8988T (cell line): ENCODE measurements around the gene NLRP7.
"Not testable (repeated sequence)": the region's sequence is repeated elsewhere in the genome, so short reads cannot be mapped to it uniquely, and the experiment has no call there.

Source experiments
- DNase-seq: peaks from one replicate; pipeline ENCODE4 v3.0.0; 2011

Gene NLRP7

DNA sequence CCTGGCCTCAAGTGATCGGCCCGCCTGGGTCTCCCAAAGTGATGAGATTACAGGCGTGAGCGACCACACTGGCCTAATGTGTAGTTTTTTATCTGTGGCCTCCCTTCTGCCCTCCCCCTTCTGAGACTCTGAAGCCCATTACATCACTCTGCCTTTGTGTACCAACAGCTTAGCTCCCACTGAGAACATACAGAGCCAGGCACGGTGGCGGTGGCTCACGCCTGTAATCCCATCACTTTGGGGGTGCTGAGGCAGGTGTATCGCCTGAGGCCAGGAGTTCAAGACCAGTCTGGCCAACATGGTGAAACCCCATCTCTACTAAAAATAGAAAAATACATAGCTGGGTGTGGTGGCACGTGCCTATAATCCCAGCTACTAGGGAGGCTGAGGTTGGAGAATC lies 28.8 kb downstream of the NLRP7 start:
- DNase-seq: no peak

DNA sequence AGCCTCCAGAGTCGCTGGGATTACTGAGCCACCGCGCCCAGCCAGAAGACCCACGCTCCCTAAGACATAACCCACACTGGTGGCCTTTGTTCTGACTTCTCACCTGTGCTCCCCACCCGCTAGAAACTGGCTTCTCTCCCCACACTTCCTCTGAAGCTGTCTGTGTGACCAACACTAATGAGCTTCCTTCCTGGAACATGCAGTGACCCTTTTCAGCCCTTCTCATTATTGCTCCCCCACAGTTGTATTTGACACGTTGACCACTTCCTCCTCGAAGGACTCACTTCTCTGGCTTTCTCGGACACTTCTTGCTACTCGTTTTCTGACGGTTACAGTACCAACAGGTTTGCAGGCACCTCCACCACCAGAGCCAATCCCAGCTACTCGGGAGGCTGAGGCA lies 30.5 kb downstream of the NLRP7 start:
- no peak for DNase-seq

DNA sequence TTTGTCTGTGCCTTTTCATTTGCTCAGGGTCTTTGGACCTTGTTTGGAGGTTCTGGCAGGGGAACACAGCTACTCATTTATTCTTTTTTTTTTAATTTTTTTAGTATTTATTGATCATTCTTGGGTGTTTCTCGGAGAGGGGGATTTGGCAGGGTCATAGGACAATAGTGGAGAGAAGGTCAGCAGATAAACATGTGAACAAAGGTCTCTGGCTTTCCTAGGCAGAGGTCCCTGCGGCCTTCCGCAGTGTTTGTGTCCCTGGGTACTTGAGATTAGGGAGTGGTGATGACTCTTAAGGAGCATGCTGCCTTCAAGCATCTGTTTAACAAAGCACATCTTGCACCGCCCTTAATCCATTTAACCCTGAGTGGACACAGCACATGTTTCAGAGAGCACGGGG lies 39.4 kb downstream of the NLRP7 start:
- DNase-seq: not testable (repeated sequence)

DNA sequence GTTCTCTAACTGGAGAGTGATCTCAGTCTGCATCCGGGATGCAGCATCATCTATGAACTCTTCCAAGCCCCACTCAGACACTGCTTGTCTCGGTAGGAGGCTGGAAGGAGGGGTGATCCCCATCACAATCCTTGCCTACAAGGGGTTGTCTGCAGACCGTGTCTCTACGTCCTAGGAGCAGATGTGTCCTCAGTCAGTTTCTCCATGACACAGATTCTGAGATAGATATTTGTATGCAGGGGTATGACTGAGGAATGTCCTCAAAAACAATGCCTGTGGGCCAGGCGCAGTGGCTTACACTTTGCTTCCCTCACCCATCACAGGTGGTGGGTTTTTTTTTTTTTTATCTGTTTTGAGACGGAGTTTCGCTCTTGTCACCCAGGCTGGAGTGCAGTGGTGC lies 40.5 kb downstream of the NLRP7 start:
- DNase-seq: no peak

DNA sequence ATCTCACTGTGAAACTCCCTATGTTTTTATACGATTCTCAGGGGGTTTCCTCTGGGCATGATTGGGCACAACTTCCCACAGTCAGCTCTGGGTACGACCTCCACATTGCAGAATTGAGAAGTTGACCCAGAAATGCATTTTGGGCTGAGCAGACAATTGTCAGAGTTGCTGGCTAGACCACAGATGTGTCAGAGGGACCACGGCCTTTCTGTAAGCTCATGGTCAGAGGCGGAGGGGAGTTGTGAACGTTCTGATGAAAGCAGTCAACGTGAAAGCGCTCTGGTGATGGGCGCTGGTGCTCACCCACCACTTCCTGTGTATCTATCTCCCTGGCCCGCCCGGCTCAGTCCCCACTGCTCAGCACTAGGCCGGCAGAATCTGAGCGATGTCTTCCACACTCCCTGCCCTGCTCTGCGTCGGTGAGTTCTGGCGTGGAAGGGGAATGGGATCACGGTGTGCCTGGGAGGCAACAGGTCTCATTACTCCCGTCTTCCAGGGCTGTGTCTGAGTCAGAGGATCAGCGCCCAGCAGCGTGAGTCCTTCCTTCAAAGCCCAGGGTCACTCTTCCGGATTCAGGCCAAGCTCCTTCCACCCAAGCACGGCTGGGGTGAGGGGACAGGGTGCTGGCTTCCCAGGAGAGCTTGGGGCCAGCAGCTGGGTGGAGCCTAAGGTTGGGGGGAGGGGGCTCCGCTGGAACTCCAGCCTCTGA lies 41.4 kb downstream of the NLRP7 start, which contains the start of gene NCR1:
NCR1 (plus strand) TSS at position 346 of the 709 bp plus-strand sequence; CDS start at position 386, 40 bp downstream.
- DNase-seq: no peak

DNA sequence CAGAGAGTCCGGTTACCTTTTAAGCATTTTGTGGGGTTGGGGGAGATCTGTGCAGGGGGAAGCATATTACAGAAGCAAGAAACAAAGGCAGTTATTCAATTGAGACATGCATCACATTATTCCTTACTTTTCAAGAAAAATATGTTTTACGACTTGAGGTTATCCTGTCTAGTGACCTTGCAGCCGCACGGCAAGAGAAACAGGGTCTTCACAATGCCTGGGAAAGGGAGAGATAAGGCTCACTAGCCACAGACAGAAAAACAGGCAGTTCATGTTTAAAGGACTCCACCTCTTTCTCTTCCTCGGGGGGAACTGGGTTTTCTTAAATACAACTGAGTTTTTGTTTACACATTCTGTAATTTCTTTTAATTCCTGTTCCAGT lies 41.9 kb downstream of the NLRP7 start:
- no peak for DNase-seq

DNA sequence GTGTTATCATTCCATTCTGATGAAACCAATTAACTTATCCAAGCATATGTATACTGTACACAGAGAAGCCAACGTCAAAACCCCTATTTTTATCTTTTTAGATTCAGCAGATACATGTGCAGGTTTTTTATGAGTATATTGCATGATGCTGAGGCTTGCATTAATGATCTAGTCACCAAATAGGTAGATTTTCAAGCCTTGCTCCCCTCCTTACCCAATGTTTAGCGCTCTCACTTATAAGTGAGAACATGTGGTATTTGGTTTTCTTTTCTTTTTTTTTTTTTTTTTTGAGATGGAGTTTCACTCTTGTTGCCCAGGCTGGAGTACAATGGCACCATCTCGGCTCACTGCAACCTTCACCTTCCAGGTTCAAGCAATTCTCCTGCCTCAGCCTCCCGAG lies 43.1 kb downstream of the NLRP7 start:
- not testable (repeated sequence) for DNase-seq

DNA sequence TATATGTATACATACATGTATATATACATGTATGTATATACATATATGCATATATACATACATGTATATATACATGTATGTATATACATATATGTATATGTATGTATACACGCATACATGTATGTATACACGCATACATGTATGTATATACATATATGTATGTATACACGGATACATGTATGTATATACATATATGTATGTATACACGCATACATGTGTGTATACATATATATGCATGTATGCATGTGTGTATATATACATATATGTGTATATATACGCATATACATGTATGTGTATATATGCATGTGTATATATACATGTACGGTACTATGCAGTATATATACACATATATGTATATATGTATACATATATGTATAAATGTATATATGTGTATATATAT lies 44.0 kb downstream of the NLRP7 start:
- DNase-seq: no peak

DNA sequence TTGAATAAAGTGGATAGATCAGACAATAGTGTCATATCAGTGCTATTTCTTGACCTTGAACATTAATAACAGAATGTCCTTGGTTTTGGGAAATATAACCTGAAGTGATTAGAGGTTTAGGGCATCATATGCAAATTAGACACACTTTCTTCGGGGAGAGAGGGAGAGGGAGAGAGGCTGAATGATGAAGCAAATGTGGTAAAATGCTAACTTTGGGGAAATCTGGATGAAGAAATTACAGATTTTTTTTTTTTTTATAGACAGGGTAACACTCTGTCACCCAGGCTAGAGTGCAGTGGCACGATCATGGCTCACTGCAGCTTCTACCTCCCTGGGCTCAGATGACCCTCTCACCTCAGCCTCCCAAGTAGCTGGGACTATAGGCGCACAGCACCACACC lies 45.3 kb downstream of the NLRP7 start:
- DNase-seq: no peak

DNA sequence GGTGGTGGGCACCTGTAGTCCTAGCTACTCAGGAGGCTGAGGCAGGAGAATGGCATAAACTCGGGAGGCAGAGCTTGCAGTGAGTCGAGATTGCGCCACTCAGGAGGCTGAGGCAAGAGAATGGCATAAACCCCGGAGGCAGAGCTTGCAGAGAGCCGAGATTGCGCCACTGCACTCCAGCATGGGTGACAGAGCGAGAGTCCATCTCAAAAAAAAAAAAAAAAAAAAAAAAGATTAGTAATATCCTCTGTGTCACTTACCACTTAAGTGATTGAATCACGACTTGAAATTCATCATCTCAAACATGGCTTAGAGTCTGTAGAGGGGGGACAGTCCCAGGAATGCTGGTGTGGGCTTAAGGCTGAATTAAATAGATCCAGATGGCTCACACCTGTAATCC lies 46.2 kb downstream of the NLRP7 start:
- not testable (repeated sequence) for DNase-seq

DNA sequence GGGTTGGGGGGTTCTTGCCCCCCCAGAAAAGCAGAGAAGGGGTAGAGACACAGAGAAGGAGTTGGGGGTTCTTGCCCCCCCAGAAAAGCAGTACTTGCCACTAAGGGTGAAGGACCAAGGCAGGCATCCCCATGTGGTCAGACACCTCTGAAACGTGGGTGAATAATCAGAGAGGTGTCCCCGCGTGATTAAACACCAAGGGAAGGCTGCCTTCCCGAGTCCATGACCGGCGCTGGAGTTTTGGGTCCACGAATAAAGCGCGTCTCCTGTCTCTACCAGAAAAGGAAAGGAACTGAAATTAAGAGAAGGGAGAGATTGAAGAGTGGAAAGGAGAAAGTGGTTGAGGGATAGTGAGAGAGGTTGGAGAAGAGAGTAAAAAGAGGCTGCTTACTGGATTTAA lies 47.7 kb downstream of the NLRP7 start:
- DNase-seq: not testable (repeated sequence)

DNA sequence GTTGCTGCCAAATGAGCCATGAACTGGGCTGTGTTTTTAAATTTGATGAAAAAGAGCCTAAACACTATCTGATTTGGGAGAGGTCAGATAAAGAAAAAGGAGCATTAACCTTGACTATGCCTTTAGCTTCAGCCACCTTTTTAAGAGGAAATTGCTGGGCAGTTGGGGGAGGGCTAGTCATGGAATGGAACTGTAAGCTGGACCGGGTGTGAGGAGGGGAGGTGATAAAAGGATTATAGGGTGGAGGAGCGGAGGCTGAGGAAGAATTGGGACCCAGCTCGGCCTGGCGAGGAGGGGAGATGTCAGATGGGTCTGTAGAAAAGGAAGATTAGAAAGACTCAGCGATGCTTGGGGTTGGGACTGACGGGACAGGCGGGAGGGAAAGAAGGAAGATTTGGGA lies 48.6 kb downstream of the NLRP7 start:
- not testable (repeated sequence) for DNase-seq

DNA sequence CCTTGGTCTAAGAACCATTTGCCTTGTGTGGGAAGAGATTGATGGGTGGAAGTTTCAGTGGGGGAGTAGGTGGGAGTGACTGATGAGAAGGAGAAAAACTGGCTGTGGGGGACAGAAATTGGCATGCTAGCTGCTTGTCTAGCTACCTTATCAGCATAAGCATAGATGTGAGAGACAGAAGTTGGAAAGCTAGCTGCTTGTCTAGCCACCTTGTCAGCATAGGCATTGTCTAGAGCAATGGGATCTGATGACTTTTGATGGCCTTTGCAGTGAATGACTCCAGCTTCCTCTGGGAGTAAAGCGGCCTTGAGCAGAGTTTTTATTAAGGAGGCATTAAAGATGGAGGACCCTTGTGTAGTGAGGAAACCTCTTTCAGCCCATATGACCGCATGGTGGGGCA lies 51.3 kb downstream of the NLRP7 start:
- DNase-seq: no peak

DNA sequence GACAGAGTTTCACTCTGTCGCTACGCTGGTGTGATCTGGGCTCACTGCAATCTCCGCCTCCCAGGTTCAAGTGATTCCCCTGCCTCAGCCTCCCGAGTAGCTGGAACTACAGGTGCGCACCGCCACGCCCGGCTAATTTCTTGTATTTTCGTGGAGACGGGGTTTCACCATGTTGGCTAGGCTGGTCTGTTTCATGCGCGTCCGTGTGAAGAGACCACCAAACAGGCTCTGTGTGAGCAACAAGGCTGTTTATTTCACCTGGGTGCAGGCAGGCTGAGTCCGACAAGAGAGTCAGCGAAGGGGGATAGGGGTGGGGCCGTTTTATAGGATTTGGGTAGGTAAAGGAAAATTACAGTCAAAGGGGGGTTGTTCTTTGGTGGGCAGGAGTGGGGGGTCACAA lies 53.2 kb downstream of the NLRP7 start:
- DNase-seq: not testable (repeated sequence)

DNA sequence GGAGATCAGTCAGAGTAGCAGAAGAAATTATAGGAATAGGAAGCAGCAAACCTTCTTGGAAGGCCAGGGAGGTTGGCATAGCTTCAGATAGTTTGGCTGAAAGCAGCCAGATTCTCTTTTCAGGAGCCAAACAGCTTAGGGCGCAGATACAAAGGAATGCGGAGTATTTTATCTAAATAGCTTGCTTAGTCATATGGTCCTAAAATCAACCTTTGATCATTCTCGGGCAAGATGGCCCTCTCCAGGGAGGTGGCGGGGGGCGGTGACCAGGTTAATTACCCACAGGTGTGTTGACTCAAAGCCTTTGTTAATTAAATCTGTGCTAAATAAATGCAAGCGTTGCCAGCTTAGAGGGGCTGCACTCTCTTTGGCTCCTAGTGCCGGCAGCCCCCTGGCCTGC lies 53.9 kb downstream of the NLRP7 start:
- DNase-seq: no peak

DNA sequence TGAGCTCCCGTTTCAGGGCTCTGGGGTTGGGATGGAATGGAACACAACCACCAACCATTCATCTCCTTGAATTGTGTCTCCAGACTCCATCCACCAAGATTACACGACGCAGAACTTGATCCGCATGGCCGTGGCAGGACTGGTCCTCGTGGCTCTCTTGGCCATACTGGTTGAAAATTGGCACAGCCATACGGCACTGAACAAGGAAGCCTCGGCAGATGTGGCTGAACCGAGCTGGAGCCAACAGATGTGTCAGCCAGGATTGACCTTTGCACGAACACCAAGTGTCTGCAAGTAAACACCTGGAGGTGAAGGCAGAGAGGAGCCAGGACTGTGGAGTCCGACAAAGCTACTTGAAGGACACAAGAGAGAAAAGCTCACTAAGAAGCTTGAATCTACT lies 57.8 kb downstream of the NLRP7 start:
- no peak for DNase-seq

DNA sequence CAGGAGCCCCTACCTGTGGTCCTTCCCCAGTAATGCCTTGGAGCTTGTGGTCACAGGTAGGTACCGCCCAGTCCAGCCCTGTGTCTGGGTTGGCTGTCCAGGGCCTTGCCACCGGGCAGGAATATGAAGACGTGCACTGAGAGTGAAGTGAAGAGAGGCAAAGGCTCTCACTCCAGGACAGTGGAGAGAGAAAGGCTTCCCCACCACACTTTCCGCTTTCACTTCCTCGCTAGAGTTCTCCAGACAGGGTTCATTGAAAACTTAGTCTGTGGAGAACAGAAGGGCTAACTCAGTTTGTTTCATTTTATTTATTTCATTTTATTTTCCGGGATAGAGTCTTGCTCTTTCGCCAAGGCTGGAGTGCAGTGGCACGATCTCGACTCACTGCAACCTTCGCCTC lies 59.1 kb downstream of the NLRP7 start:
- DNase-seq: no peak

DNA sequence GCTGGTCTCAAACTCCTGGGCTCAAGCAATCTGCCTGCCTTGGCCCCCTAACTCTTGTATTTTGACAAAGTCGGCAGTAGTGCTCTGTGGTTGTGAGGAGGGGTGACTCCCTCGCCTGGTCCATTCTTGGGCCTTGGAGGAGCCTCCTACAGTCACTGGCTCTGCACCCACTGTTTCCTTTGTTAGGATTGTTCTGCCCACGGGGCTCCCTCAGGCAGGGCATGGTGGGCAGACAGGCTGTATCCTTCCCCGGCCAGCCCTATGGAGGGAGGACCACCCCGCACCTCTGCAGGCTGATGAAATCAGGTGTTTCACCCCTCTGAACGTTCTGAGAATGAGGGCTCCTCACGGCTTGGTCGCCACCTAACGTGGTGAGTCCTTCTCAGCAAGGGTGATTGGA lies 64.1 kb downstream of the NLRP7 start:
- DNase-seq: no peak

DNA sequence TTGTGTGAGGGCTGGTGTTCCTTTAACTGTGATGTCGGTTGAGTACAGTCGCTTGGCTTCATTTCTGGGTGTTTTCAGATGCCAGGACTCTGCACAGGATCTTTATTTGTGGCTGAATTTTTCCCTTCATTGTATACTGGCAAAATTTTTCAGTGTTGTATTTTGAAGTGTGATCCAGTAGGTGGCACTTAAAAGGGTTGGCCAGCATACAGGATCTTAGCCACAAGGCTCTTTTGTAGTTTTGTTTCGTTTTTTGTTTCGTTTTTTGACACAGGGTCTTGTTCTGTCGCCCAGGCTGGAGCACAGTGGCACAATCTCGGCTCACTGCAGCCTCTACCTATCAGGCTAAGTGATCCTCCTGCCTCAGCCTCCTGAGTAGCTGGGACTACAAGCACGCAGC lies 64.6 kb downstream of the NLRP7 start:
- no peak for DNase-seq

DNA sequence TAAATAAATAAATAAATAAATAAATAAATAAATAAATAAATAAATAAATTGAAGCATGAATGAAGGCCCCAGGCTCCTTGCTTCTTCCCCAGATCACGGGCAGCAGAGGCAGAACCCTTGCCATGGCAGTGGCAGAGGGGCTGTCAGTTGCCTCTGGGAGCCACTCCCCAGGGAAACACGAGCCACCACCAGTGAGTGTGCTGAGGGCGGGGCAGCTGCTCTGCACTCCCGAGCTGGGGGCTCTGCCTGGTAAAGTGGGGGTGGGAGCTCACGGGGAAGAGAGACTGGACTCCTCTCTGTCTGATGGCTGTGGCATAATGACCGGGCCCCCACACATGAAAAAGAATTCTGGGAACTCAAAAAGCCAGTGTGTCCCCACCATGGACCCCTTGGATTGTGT lies 65.4 kb downstream of the NLRP7 start:
- no peak for DNase-seq

DNA sequence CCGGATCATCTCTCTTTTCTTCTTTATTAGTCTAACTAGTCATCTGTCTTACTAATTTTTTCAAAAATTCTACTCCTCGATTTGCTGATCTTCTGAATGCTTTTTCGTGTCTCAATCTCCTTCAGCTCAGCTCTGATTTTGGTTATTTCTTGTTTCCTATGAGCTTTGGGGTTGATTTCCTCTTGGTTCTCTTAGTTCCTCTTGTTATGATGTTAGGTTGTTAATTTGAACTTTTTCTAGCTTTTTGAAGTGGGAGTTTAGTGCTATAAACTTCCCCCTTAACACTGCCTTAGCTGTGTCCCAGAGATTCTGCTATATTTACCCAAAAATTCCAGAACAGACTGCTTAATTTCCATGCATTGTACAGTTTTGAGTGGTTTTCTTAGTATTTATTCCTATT lies 69.9 kb downstream of the NLRP7 start:
- no peak for DNase-seq

DNA sequence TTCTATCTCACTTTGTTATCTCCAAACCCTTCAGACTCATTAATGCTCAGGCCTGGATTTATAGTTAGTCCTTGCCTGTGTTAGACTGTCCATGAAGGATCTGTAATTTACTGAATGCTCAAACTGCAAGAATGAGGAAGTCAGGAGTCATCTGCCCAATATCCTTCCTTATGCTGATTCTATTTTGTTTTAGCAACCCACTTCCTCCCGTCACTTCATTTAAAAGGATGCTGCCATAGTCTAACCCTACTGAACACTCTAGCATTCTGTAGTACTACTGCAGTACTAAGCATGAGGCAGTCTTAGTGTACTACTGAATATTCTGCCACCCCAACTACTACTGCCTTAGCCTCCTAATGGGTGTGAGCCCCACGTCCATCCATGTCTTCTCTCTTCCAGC lies 71.8 kb downstream of the NLRP7 start:
- DNase-seq: no peak

DNA sequence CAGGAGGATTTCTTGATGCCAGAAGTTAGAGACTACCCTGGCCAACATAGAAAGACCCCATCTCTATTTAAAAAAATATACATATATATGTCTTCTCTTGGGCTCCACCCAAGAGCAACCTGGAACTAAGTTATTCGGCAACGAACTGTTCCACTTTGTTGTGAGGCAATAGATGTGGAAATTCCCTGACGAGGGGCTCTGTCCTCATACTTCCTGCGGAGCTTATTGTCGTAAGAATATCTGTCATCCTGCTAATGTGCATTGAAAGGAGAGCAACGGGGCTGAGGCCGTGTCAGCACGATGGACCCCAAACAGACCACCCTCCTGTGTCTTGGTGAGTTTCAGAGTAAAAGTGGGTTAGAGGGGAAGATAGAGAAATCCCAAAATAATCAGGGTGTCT lies 73.3 kb downstream of the NLRP7 start, which contains the start of gene FCAR:
FCAR (plus strand) TSS at position 246 of the 400 bp plus-strand sequence; CDS start at position 301, 55 bp downstream.
- no peak for DNase-seq
